ENCODE data around the gene LCT.

DNA sequence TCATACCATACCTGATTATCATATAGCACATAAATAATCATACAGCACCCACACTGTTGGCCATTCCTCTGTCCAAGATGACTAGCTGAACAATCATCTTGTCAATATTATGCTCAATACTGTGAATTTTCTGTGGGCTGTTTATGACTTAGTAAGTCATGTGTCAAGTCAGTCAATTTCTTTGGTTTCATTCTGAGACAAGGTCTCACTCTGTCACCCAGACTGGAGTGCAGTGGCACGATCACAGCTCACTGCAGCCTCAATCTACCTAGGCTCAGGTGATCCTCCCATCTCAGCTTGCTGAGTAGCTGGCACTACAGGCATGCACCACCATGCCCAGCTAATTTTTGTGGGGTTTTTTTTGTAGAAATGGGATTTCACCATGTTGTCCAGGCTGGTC lies 33.6 kb upstream of the LCT start:
- TF ChIP-seq ZNF274 (IDR thresholded peaks at IDR 0.05; ENCODE audit: low read depth, low read length) = no peak
- TF ChIP-seq YY1 (IDR thresholded peaks at IDR 0.05; ENCODE audit: insufficient read depth, insufficient read length) = no peak
